Neural cell (in vitro differentiated cells): ENCODE data around the gene DNAJC18.

Experiments
- EP300 ChIP-seq: fragments of 450-650 bp; conservative IDR thresholded peaks from 2 replicates; pipeline ENCODE4 v1.6.1; 2014; ENCODE audit warnings: antibody characterized with exemption, mild to moderate bottlenecking, moderate library complexity; ENCODE audit not compliant: poor library complexity, severe bottlenecking
- EZH2 ChIP-seq: fragments of 200-600, 300-800 bp; shearing (Covaris generic), sonication (generic); IDR thresholded peaks from 2 replicates; pipeline ENCODE4 v1.6.1; 2014; ENCODE audit warnings: antibody characterized with exemption, low read length, borderline replicate concordance, mild to moderate bottlenecking; ENCODE audit not compliant: insufficient read depth, poor library complexity, severe bottlenecking
- MXI1 ChIP-seq: fragments of 450-650 bp; conservative IDR thresholded peaks from 2 replicates; pipeline ENCODE4 v1.6.1; 2014; ENCODE audit warnings: antibody characterized with exemption, mild to moderate bottlenecking; ENCODE audit not compliant: poor library complexity, severe bottlenecking
- POLR2AphosphoS5 ChIP-seq: IDR thresholded peaks from 2 replicates; pipeline ENCODE4 v1.6.1; 2012
- RAD21 ChIP-seq: fragments of 450-650 bp; conservative IDR thresholded peaks from 2 replicates; pipeline ENCODE4 v1.6.1; 2014; ENCODE audit warnings: antibody characterized with exemption, mild to moderate bottlenecking, moderate library complexity
- SMC3 ChIP-seq: fragments of 450-650 bp; conservative IDR thresholded peaks from 2 replicates; pipeline ENCODE4 v1.6.1; 2014; ENCODE audit warnings: antibody characterized with exemption, mild to moderate bottlenecking, moderate library complexity; ENCODE audit not compliant: poor library complexity
- TAF1 ChIP-seq: IDR thresholded peaks from 2 replicates; pipeline ENCODE4 v1.6.1; 2012; ENCODE audit warnings: low read depth
- TF ChIP-seq, protein P1 (sequence below): fragments of 450-650 bp; IDR thresholded peaks from 2 replicates; pipeline ENCODE4 v1.5.1; 2014; ENCODE audit warnings: antibody characterized with exemption, mild to moderate bottlenecking, moderate library complexity; ENCODE audit not compliant: poor library complexity, severe bottlenecking
- TF ChIP-seq, protein P2 (sequence below): IDR thresholded peaks from 2 replicates; pipeline ENCODE4 v1.6.1; 2012; ENCODE audit warnings: borderline replicate concordance

DNA sequence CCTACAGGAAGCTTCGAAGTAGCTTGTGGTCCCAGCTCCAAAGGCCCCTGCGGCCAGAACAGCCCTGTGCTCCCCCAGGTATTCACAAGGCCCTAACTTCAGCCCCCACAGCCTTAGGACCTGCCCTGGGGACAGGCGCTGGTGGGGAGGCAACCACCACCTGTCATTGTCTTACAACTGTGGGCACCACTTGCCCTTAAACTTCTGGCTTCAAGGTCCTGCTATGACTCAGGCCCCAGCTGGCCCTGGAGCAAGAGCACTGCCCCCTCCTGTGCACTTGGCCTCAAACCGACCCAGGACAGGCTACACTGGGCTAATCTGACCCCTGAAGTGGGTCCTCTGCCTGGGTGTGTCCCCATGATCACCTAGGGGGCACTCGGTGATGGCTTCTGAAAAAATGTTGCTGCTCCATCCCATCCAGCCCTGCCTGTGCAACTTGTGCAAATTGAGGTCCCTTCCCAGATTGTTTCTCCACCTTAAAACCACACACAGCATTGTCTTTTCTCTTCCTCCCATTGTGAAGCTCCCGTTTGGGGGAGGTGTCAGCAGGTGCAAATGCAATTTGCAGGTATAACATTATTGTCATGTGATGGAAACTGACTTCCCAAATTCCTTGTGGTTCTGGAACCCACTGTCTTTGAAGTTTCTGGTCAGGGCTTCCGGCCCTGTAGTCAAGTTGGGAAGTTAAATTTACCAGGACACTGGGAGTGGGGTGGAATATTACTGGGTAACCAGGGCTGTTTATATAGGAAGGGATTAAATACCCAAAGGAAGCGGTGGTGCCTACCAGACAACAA lies 43.3 kb downstream of the DNAJC18 start:
- TF ChIP-seq, protein P1, sequence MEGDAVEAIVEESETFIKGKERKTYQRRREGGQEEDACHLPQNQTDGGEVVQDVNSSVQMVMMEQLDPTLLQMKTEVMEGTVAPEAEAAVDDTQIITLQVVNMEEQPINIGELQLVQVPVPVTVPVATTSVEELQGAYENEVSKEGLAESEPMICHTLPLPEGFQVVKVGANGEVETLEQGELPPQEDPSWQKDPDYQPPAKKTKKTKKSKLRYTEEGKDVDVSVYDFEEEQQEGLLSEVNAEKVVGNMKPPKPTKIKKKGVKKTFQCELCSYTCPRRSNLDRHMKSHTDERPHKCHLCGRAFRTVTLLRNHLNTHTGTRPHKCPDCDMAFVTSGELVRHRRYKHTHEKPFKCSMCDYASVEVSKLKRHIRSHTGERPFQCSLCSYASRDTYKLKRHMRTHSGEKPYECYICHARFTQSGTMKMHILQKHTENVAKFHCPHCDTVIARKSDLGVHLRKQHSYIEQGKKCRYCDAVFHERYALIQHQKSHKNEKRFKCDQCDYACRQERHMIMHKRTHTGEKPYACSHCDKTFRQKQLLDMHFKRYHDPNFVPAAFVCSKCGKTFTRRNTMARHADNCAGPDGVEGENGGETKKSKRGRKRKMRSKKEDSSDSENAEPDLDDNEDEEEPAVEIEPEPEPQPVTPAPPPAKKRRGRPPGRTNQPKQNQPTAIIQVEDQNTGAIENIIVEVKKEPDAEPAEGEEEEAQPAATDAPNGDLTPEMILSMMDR = no peak
- no peak for TF ChIP-seq EZH2
- TF ChIP-seq MXI1 = no peak
- no peak for TF ChIP-seq TAF1
- no peak for TF ChIP-seq EP300
- no peak for TF ChIP-seq POLR2AphosphoS5
- TF ChIP-seq SMC3 = no peak
- TF ChIP-seq, protein P2, sequence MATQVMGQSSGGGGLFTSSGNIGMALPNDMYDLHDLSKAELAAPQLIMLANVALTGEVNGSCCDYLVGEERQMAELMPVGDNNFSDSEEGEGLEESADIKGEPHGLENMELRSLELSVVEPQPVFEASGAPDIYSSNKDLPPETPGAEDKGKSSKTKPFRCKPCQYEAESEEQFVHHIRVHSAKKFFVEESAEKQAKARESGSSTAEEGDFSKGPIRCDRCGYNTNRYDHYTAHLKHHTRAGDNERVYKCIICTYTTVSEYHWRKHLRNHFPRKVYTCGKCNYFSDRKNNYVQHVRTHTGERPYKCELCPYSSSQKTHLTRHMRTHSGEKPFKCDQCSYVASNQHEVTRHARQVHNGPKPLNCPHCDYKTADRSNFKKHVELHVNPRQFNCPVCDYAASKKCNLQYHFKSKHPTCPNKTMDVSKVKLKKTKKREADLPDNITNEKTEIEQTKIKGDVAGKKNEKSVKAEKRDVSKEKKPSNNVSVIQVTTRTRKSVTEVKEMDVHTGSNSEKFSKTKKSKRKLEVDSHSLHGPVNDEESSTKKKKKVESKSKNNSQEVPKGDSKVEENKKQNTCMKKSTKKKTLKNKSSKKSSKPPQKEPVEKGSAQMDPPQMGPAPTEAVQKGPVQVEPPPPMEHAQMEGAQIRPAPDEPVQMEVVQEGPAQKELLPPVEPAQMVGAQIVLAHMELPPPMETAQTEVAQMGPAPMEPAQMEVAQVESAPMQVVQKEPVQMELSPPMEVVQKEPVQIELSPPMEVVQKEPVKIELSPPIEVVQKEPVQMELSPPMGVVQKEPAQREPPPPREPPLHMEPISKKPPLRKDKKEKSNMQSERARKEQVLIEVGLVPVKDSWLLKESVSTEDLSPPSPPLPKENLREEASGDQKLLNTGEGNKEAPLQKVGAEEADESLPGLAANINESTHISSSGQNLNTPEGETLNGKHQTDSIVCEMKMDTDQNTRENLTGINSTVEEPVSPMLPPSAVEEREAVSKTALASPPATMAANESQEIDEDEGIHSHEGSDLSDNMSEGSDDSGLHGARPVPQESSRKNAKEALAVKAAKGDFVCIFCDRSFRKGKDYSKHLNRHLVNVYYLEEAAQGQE = no peak
- no peak for TF ChIP-seq RAD21
